Activated CD4-positive, CD25-positive, alpha-beta regulatory T cell treated with anti-CD3 and anti-CD28 coated beads, Interleukin-2, amount 50 U/mL, for 72 hours (primary cell): Measurements from ENCODE around the gene TTLL9.

Source experiments
- DNase-seq: peaks from one replicate; pipeline ENCODE4 v3.0.0; 2021

Gene TTLL9

GRCh38 chr20:31837896-31838397 is 32.5 kb upstream of the TTLL9 start:
- no peak for DNase-seq

GRCh38 chr20:31838646-31839292 is 31.7 kb upstream of the TTLL9 start:
- DNase-seq: no peak

GRCh38 chr20:31839782-31840487 is 30.5 kb upstream of the TTLL9 start:
- DNase-seq: no peak

- no peak for DNase-seq
Observed at GRCh38 chr20:31840906-31841816, 29.3 kb upstream of the TTLL9 start.

DNA sequence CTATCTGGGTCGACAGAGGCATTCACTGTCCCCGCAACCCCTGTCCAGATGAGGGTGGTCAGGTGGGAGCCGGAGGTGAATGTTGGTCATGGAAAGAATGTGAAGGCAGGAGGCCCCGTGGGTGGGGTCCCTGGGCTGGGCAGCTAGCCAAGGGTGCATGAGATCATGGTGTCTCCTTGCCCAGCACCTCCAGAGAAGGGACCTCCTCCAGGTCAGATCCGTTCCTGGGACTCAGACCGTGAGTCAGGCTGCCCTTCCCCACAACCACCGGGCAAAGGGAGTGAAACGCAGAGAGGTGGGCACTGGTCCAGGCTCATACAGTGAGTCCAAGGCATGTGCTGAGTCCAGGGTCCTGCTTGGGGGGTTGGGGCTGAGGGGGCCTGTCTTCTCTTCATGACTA is 28.5 kb upstream of the TTLL9 start:
- DNase-seq: no peak

- no peak for DNase-seq
Observed at GRCh38 chr20:31842471-31843157, 27.8 kb upstream of the TTLL9 start.

DNA sequence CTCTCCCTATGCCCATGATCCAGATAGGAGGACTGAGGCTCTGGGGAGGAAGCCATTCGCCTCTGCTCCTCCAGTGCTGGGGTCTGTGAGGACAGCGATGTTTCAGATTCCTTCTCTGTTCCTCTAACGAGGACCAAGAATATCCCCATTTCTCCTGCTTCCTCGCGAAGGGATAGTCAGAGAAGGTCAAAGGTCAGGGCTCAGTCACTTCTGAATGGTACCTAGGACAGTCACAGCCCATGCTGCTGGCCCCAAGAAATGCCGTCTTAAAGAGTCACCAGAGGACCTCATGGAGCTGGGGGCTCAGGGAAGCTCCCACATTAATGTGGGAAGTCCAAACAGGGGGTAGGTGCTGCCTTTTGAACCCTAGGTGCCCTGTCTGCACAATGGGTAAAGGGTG is 27.1 kb upstream of the TTLL9 start:
- no peak for DNase-seq

- no peak for DNase-seq
Observed at GRCh38 chr20:31843881-31844280, 26.6 kb upstream of the TTLL9 start.

- no peak for DNase-seq
Observed at GRCh38 chr20:31844737-31845299, 25.6 kb upstream of the TTLL9 start.

- no peak for DNase-seq
Observed at GRCh38 chr20:31845300-31845863, 25.1 kb upstream of the TTLL9 start, which contains the start of gene FOXS1. Gene FOXS1 (minus strand): TSS chr20:31845604. CDS start chr20:31845542, 62 bp downstream.

- DNase-seq: no peak
Observed at GRCh38 chr20:31846793-31847138, 23.7 kb upstream of the TTLL9 start.

- no peak for DNase-seq
Observed at GRCh38 chr20:31848088-31848999, 22.1 kb upstream of the TTLL9 start.

DNA sequence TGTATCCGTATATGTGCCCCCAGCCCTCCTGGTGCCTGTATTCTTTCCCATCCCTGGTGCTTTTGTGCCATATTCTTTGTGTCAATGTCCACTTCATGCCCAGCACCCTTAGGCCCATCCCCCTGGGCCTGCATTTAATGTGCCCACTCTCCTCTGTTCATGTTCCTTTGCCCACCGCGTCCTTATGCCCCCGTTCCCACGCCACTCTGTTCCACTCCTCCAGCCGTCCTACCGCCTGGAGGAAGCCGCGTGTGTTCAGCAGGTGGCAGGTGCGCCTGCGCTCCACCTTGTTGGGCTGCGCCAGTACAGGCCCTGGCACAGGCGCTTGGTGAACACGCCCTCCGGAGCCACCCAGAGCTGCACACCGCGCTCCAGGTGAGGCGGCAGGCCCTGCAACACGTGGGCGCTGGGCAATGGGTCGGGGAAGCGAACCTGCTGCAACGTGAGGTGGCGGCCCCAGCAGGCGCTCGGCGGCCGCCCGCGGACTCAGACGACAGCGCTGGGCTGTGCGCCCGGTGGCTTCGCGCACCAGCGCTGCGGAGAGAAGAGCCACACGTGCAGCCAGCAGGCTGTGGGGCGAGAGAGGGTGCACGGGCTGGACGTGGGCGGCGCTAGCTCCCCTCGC is 21.0 kb upstream of the TTLL9 start:
- DNase-seq: no peak

GRCh38 chr20:31851240-31851955 is 19.0 kb upstream of the TTLL9 start:
- no peak for DNase-seq

GRCh38 chr20:31853481-31853880 is 17.0 kb upstream of the TTLL9 start:
- no peak for DNase-seq

DNA sequence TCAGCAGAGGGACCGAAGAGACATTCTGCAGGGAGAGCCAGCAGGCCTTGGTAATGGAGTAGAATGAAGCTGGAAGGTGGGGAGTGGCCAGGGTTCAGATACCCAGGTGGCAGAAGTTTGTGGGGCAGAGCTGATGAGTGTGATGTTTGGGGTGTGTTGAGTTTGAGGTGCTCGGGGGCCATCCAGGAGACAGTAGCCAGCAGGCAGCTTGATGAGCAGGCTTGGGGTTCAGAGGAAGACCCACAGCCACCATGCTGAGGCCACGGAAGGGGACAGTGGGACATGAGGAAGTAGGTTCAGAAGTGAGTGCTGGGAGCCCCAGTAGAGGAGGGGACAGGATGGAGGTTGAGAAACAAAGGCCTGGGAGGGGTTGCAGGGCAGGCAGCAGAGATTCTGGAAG is 13.9 kb upstream of the TTLL9 start:
- no peak for DNase-seq

DNA sequence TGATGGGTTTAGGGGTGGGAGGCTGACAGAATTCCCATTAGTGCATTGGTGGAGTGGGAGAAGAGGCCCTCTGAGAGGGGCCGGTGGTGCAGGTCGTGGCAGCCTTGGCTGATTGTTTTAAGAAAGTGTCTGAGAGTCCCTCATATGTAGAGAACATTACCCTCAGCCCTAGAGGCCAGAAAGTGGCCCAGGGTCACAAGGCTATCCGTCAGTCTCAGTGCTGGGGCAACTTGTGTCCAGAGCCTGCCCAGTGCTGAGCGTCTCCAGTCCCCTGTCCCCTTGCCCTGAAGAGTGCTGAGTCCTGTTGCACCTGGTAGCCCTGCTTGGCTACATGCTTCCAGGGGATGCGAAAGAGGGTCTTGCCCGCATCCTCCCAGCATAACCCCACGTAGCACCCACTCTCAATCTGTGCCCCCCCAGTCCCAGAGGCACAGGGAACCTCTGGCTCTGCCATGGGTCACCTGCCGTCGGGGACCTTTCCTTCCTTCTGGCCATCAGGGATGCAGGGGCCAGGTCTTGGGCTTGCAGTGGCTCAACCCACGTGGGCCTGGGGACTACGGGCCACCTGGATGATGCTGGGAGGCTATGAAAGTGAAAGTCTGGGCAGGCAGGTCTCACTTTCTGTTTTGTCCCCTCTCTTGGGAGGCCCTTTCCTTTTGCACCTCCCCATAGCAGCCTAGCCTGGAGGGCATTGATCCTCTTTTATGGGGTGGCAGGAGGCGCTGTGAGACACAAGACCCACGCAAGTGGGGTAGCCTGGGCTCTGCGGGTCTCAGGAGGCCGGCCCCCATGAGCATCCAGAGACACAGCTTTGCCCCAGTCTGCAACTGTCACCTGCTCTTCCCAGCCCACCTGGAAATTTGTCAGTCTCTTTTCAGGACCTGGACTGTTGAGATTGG is 12.3 kb upstream of the TTLL9 start:
- DNase-seq: peak; percentile 22

DNA sequence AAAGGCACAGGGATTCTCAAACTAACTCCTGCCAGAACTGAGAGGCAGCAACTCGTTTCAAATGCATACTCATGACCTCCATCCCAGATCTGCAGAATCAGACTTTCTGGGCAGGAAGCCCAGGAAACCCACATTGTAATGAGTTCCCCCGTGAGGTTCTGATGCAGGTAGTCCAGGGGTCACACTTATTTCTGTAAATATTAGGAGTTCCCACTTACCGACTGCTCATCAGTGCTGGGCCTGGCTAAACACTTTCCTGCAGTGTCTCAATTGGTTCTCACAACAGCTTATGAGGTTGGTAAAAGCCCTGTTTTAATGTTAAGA is 11.7 kb upstream of the TTLL9 start:
- peak; percentile 14 for DNase-seq
